ENCODE data around the gene GPR84. TPM values are rescaled to one million over a fixed set of nuclear protein-coding genes. Genes with fewer than 3 reads are reported as not detected.

GPR84 gene
- total and polyA plus RNA-seq, 9 of the 15 experiments (the other 6 are each of a cell fraction or from before 2014, with no cell fraction given), result 0.07 to 0.18 (median 0.11) TPM; not detected in 5

GRCh38 chr12:54368709-54369596, 4.7 kb upstream of the GPR84 start (continued):
- TF ChIP-seq MAZ (CRISPR knock-in tag; conservative IDR thresholded peaks at IDR 0.05 in 1 of 2, IDR thresholded peaks at IDR 0.05 in 1 of 2) (no peak; a peak in 2 of 4 replicates), DNMT1 (IDR thresholded peaks at IDR 0.05) (no peak), ARID3B (CRISPR knock-in tag; IDR thresholded peaks at IDR 0.05; ENCODE audit: borderline replicate concordance) (no peak), ZNF766 (CRISPR knock-in tag; conservative IDR thresholded peaks at IDR 0.05) (no peak), ZNF41 (CRISPR knock-in tag; conservative IDR thresholded peaks at IDR 0.05) (no peak), DMBX1 (CRISPR knock-in tag; IDR thresholded peaks at IDR 0.05; ENCODE audit: borderline replicate concordance) (no peak), TSC22D4 (tag; IDR thresholded peaks at IDR 0.05) (no peak), POLR3A (IDR thresholded peaks at IDR 0.05; ENCODE audit: borderline replicate concordance, extremely low read depth, insufficient read depth, insufficient read length) (no peak), MBD2 (IDR thresholded peaks at IDR 0.05; ENCODE audit: borderline replicate concordance, low read depth) (peak; percentile 19; the same call in 1 of the 2 replicates), ZBTB17 (CRISPR knock-in tag; IDR thresholded peaks at IDR 0.05) (no peak), MECOM (CRISPR knock-in tag; IDR thresholded peaks at IDR 0.05) (no peak), SREBF2 (CRISPR knock-in tag; IDR thresholded peaks at IDR 0.05) (no peak), MED1 (CRISPR knock-in tag; IDR thresholded peaks at IDR 0.05; ENCODE audit: borderline replicate concordance) (no peak), PPARD (CRISPR knock-in tag; IDR thresholded peaks at IDR 0.05) (no peak), MLX (CRISPR knock-in tag; conservative IDR thresholded peaks at IDR 0.05) (no peak), U2AF2 (optimal IDR thresholded peaks at IDR 0.05; ENCODE audit: low read depth, low read length) (no peak), PCBP1 (IDR thresholded peaks at IDR 0.05; ENCODE audit: low read depth, low read length, poor library complexity, severe bottlenecking) (no peak), RAD21 (CRISPR knock-in tag; conservative IDR thresholded peaks at IDR 0.05 in 1 of 2, IDR thresholded peaks at IDR 0.05 in 1 of 2) (peak; percentile 84 to 92), VEZF1 (CRISPR knock-in tag; IDR thresholded peaks at IDR 0.05) (peak; percentile 64), ZNF311 (CRISPR knock-in tag; IDR thresholded peaks at IDR 0.05) (no peak), MTA2 (IDR thresholded peaks at IDR 0.05; ENCODE audit: low read depth) (no peak), RBFOX2 (IDR thresholded peaks at IDR 0.05; ENCODE audit: low read depth, low read length) (peak; percentile 64; the same call in 1 of the 2 replicates), TAL1 (IDR thresholded peaks at IDR 0.05) (no peak), POU5F1 (IDR thresholded peaks at IDR 0.05; ENCODE audit: borderline replicate concordance, low read depth, low read length, partially characterized antibody) (no peak)

All from K562 (cell line).